ENCODE data around the gene LRP5.

GRCh38 chr11:68438658-68439259, 126.4 kb downstream of the LRP5 start:
- TF ChIP-seq CTCF (conservative IDR thresholded peaks at IDR 0.05; ENCODE audit: low read depth, low read length): no peak
- no peak for TF ChIP-seq EZH2 (IDR thresholded peaks at IDR 0.05; ENCODE audit: borderline replicate concordance, low read depth, low read length, poor library complexity, severe bottlenecking)
